NCI-H460 (cell line): Measurements from ENCODE around the gene CFAP77. TPM values are rescaled to one million over a fixed set of nuclear protein-coding genes. Genes with fewer than 3 reads are reported as not detected.
"Not testable (repeated sequence)": the region's sequence is repeated elsewhere in the genome, so short reads cannot be mapped to it uniquely, and the experiment has no call there.

Experiments used
- DNase-seq: peaks from one replicate; pipeline ENCODE4 v3.0.0-alpha.2; 2016; ENCODE audit warnings: low read depth; ENCODE audit errors: extremely low read depth
- total RNA-seq: library from RNA; depleted of rRNA; stranded (reverse); fragments of >200 nt; shearing (Covaris generic); gene quantifications from 2 replicates; pipeline ENCODE4 v1.2.3, GENCODE V29; 2014

CFAP77 gene
- total RNA-seq, 1 experiment from 2014 or later: not detected

GRCh38 chr9:132543960-132544359, 133.9 kb downstream of the CFAP77 start:
- DNase-seq: no peak

- no peak for DNase-seq
Observed at GRCh38 chr9:132545578-132545977, 135.6 kb downstream of the CFAP77 start.

- no peak for DNase-seq
Observed at GRCh38 chr9:132546148-132547051, 136.4 kb downstream of the CFAP77 start.

GRCh38 chr9:132547052-132547431, 137.0 kb downstream of the CFAP77 start:
- no peak for DNase-seq

GRCh38 chr9:132547436-132547835, 137.4 kb downstream of the CFAP77 start:
- no peak for DNase-seq

DNA sequence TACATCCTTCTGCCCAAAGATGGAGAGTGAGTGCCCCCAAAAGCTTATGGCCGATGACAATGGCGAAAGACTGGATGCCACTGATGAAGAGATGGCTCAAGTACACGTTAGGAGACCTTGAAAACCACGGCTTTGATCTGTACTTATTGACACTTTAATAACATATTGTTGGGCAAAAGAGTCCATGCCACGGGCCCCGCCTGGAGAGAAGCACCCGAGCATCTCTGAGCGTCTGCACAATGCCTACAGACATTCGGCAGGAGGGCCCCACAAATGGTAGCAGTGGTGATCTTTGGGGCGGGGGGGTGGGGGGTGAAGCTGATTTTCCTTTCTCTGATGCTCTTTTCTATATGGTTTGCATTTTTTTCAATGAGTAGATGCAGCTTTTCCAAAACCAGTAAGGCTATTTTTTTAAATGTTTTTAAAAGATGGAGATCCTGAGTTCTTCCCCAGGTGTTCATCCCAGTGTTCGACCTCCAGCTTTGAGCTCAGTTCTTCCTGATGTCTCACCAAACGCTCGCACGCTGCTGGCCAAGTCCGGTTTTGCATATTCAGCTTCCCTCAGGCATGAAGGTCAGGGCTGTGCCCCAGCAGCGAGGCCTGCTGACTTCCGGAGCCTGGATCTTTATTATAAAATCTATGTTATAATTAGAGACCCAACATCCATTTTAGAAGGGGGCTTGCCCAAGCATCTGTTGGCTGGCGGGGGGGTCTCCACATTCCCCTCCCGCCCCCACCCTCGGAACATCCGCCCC, 138.1 kb downstream of the CFAP77 start:
- no peak for DNase-seq

DNA sequence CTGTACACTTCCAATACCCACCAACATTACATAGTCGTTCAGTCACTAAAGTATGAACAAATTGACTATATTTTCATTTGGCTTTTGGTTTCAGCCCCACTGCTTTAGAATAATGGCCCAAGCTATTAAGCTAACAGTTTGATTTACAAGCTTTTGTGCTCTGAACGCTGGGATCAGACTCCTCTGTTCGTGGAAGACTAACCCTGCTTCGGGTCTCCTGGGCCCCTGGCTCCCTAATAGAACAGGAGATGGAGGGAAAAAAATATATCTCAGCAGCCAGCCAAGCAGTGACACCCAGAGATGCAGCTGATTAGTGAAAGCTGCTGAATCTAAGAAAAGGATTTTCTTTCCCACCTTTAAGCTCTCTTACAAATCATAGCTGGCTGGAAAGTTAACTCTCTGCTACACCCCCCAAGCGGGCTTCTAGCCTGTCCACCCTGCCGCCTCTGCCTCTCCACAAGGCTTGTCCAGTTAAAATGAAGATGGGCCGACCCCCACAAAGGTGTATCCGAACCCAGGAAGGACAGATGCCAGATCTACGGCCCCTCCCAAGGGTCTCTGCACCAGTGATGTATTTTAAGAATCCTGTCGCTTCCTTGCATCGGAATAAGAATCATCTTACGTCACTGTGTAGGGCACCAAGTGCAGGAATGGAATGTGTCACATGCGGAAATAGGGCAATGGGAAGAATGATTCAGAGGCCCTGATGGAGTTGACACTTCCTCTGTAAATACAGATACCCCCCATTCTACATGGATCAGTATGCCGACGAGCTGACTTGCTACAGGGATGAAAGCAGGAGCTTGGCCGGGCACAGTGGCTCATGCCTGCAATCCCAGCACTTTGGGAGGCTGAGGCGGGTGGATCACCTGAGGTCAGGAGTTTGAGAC, 139.0 kb downstream of the CFAP77 start:
- DNase-seq: peak; percentile 51

- DNase-seq: no peak
Observed at GRCh38 chr9:132551556-132551955, 141.5 kb downstream of the CFAP77 start.

DNA sequence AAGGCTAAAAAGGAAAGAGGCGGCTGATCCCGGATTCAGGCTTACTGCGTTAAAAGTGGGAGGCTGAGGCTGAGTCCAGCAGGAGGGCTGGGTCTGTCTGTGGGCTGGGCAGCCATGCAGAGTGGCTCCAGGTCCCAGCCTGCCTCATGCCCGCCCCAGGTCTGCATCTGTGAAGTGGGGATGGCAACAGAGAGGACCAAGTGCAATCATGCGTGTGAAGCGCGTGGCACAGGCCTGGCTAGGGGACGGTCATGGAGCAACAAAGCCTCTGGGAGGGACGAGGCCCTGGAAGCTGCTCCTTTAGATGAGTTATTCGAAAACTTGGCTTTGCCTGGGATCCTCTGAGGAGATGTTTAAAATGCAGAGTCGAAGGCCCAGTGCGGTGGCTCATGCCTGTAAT, 142.0 kb downstream of the CFAP77 start:
- DNase-seq: no peak

GRCh38 chr9:132554755-132555154, 144.7 kb downstream of the CFAP77 start:
- no peak for DNase-seq

- DNase-seq: no peak
Observed at GRCh38 chr9:132555528-132555927, 145.5 kb downstream of the CFAP77 start.

DNA sequence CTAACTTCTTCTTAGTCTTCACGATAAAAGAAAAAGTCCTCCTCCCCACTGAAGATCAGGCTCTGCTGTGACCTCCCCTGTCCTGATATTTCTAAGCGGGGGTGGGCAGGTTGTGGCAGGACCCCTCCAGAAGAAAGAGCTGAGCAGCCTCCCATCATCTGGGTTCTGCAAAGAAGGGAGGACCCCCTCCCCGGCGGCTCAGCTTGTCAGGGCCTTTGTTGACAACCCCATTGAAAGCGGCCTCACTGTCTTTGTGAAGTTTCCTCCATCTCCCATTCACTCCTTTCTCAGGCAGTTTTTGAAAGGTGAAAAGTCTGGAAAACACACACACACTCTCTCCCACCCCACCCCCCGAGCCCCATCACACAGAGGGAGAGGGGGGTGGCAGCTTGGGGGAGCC, 146.2 kb downstream of the CFAP77 start:
- DNase-seq: no peak

DNA sequence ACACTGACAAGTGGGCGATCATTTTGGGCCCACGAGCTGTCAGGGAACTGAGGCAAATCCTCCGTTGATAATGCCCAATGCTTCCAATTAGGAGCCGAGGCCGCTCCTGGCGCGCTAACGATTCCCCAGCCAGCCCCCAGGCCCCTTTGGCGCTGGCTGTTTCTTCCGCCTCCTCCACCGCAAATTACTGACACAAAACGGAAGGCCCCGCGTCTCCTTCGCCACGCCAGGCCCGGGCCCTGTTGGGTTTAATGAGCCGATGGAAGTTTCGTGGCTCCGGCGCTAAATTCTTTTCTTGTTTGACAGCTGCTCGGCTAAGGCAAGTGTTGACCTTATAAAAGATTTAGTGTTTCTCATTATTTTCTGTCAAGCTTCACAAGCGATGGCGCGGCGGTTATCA, 146.7 kb downstream of the CFAP77 start:
- no peak for DNase-seq

- DNase-seq: no peak
Observed at GRCh38 chr9:132557159-132557558, 147.1 kb downstream of the CFAP77 start.

DNA sequence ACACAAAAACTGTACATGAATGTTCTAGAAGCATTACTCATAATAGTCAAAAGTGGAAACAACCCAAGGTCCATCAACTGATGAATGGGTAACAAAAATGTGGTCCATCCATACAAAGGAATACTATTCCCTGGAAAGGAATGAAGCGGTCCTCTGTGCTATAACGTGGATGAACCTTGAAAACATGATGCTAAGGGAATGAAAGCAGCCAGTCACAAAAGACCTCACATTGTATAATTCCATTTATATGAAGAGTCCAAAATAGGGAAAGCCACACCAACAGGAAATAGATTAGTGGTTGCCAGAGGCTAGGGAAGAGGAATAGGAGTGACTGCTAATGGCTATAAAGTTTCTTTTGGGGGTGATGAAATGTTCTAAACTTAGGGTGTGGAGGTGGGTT, 149.7 kb downstream of the CFAP77 start:
- DNase-seq: no peak

- DNase-seq: no peak
Observed at GRCh38 chr9:132560616-132561202, 150.7 kb downstream of the CFAP77 start.

DNA sequence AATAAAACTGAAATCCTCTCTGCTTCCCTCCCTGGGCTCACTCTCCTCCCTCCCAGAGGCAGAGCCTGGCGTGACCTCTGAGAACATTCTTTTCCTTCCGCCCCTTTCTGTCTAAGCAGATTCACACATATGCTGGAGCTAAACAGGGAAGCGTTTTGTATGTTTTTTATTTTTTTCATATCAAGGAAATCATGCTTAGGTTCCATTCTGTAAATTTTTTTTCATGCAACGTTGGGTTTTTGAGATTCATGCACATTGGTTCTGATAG, 152.2 kb downstream of the CFAP77 start:
- no peak for DNase-seq

DNA sequence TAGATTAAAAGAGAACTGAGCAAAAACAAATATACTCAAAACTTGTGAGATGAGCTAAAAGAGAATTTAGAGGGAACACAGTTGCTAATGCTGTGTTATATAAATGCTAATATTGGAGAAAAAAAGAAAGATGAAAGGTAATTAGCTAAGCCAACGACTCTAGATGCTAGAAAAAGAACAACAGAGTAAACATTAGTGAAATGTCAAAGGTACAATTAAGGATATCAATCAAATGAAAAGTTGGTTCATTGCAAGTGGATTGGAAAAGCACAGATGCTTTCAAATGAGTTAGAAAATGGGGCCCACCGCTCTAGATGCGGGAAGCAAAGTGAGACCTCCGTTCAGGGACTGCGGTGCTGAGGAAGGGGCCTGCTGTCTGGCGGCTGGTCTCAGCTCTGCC, 154.5 kb downstream of the CFAP77 start:
- no peak for DNase-seq

DNA sequence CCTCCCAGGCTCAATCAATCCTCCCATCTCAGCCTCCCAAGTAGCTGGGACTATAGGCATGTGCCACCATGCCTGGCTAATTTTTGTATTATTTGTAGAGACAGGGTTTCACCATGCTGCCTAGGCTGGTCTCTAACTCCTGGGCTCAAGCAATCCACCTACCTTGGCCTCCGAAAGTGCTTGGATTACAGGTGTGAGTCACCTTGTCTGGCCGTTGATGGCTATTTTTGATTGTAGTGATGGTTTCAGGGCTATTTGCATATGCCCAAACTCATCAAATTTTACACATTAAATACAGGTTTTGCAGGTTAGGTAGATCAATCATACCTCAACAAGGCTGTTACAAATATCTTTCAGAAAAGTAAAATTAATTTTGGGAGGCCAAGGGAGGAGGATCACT, 158.8 kb downstream of the CFAP77 start:
- DNase-seq: not testable (repeated sequence)

DNA sequence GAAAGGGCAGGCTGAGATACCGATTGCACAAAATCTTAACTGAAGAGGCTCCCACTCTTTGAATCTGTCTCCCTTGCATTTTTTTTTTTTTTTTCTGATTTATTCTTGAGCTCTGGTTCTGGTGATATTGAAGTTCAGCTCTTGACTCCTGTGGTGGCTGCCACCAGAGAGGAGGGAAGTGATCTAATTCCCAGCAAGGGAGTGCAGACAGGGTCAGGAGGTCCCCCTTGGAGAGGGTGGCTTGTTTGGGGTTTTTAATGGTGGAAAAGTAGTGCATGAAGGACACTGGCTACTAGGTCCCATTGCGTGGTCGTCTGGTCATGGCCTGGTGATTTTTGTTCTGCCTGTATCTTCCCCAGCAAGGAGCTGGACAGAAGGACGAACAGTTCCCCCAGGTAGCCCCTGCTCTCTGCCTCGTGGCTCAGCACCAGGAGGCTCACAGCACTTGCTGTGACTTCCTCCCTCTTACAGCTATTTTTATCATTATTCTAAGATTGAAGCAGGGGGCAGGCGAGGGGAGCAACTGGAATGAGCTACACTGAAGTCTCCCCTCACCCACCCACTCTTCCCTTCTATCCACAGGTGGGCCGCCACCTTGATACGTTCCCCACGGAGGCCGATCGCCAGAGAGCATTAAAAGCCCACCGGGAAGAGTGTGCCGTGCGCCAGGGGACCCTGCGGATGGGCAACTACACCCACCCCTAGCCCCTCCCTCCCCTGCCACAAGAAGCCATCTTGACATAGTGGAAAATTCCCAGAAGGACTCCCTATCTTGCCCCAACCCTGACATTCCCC, 162.0 kb downstream of the CFAP77 start:
- no peak for DNase-seq
